Skeletal muscle satellite cell (primary cell): ENCODE results near the gene HBM.
"Not testable (repeated sequence)": the region's sequence is repeated elsewhere in the genome, so short reads cannot be mapped to it uniquely, and the experiment has no call there.

Source experiments
- H3K27me3 ChIP-seq: 2 replicates; pipeline ENCODE4 v1.7.0; 2013; ENCODE audit warnings: low read length; ENCODE audit not compliant: control insufficient read depth, insufficient read depth
- H3K36me3 ChIP-seq: 2 replicates; pipeline ENCODE4 v1.7.0; 2013; ENCODE audit warnings: mild to moderate bottlenecking, control low read depth, low read length; ENCODE audit not compliant: insufficient read depth
- H3K4me1 ChIP-seq: 2 replicates; pipeline ENCODE4 v1.7.0; 2013; ENCODE audit warnings: low read length; ENCODE audit not compliant: control insufficient read depth, insufficient read depth
- H3K4me2 ChIP-seq: 2 replicates; pipeline ENCODE4 v1.7.0; 2013; ENCODE audit warnings: mild to moderate bottlenecking, low read length
- H3K4me3 ChIP-seq: 2 replicates; pipeline ENCODE4 v1.7.0; 2013; ENCODE audit warnings: low read length
- H3K9ac ChIP-seq: 2 replicates; pipeline ENCODE4 v1.7.0; 2013; ENCODE audit warnings: mild to moderate bottlenecking, low read depth, low read length, moderate library complexity
- H3K9me3 ChIP-seq: replicated peaks from 2 replicates; pipeline ENCODE4 v1.7.0; 2013; ENCODE audit warnings: mild to moderate bottlenecking, control low read depth, low read length

Gene HBM

GRCh38 chr16:173211-173854 lies 7.6 kb downstream of the HBM start:
- H3K27me3 ChIP-seq, result peaks cover 50% of the 10 kb centered on the region
- not testable (repeated sequence) for H3K9me3 ChIP-seq, H3K9ac ChIP-seq, H3K4me3 ChIP-seq, H3K36me3 ChIP-seq, H3K4me1 ChIP-seq, H3K4me2 ChIP-seq

- peaks cover 43% of the 10 kb centered on the region for H3K27me3 ChIP-seq
- not testable (repeated sequence) for H3K4me2 ChIP-seq, H3K4me3 ChIP-seq, H3K4me1 ChIP-seq, H3K9me3 ChIP-seq, H3K36me3 ChIP-seq, H3K9ac ChIP-seq
These were observed 8.4 kb downstream of the HBM start for GRCh38 chr16:173928-174769.

GRCh38 chr16:175011-175949 lies 9.5 kb downstream of the HBM start:
- Histone ChIP-seq H3K9ac (no peak overlapping the region), H3K4me3 (no peak overlapping the region), H3K36me3 (no peaks in the 10 kb centered on the region), H3K4me1 (peaks cover 6% of the 10 kb centered on the region), H3K27me3 (peaks cover 51% of the 10 kb centered on the region), H3K9me3 (no peaks in the 10 kb centered on the region), H3K4me2 (no peak overlapping the region)

- H3K27me3 ChIP-seq, result peaks cover 48% of the 10 kb centered on the region
- H3K9me3 ChIP-seq, H3K4me3 ChIP-seq: not testable (repeated sequence)
These were observed 10.2 kb downstream of the HBM start for GRCh38 chr16:176006-176405.

GRCh38 chr16:176477-177382 lies 11.0 kb downstream of the HBM start, which contains the start of gene HBA1:
Gene HBA1, plus strand, starts transcription at chr16:176680. Its CDS starts 37 bp downstream, at chr16:176717.
- not testable (repeated sequence) for H3K4me3 ChIP-seq, H3K9ac ChIP-seq, H3K36me3 ChIP-seq, H3K4me2 ChIP-seq, H3K9me3 ChIP-seq
- peaks cover 19% of the 10 kb centered on the region for H3K4me1 ChIP-seq
- peaks cover 43% of the 10 kb centered on the region for H3K27me3 ChIP-seq

More at GRCh38 chr16:176006-176405, 10.2 kb downstream of the HBM start:
- H3K4me1 ChIP-seq, result peaks cover 11% of the 10 kb centered on the region
- not testable (repeated sequence) for H3K36me3 ChIP-seq, H3K4me2 ChIP-seq, H3K9ac ChIP-seq

GRCh38 chr16:177394-177822 lies 11.6 kb downstream of the HBM start:
- no peaks in the 10 kb centered on the region for H3K36me3 ChIP-seq
- no peak overlapping the region for H3K4me2 ChIP-seq
- H3K4me3 ChIP-seq, result no peak overlapping the region
- no peak overlapping the region for H3K9ac ChIP-seq
- peaks cover 20% of the 10 kb centered on the region for H3K4me1 ChIP-seq
- peaks cover 42% of the 10 kb centered on the region for H3K27me3 ChIP-seq
- H3K9me3 ChIP-seq, result no peaks in the 10 kb centered on the region

GRCh38 chr16:177981-178667 lies 12.3 kb downstream of the HBM start:
- Histone ChIP-seq H3K9me3 (no peaks in the 10 kb centered on the region), H3K4me2 (no peak overlapping the region), H3K27me3 (peaks cover 42% of the 10 kb centered on the region), H3K9ac (no peak overlapping the region), H3K4me3 (no peak overlapping the region), H3K4me1 (peaks cover 20% of the 10 kb centered on the region), H3K36me3 (no peaks in the 10 kb centered on the region)

GRCh38 chr16:178668-179015 lies 12.9 kb downstream of the HBM start:
- Histone ChIP-seq H3K4me2 (no peak overlapping the region), H3K36me3 (no peaks in the 10 kb centered on the region), H3K4me1 (peaks cover 20% of the 10 kb centered on the region), H3K9ac (no peak overlapping the region), H3K9me3 (no peaks in the 10 kb centered on the region), H3K27me3 (peaks cover 39% of the 10 kb centered on the region), H3K4me3 (no peak overlapping the region)

GRCh38 chr16:179211-180092 lies 13.7 kb downstream of the HBM start:
- Histone ChIP-seq H3K4me2 (no peak overlapping the region), H3K27me3 (peaks cover 35% of the 10 kb centered on the region), H3K4me1 (peaks cover 20% of the 10 kb centered on the region), H3K4me3 (no peak overlapping the region), H3K9me3 (no peaks in the 10 kb centered on the region), H3K9ac (no peak overlapping the region), H3K36me3 (no peaks in the 10 kb centered on the region)
